ENCODE results near the gene P3R3URF. TPM values are rescaled to one million over a fixed set of nuclear protein-coding genes. Genes with fewer than 3 reads are reported as not detected.

Gene P3R3URF
- total and polyA plus RNA-seq, 9 of the 15 experiments (the other 6 are each of a cell fraction or from before 2014, with no cell fraction given): not detected

- TF ChIP-seq, protein P1, sequence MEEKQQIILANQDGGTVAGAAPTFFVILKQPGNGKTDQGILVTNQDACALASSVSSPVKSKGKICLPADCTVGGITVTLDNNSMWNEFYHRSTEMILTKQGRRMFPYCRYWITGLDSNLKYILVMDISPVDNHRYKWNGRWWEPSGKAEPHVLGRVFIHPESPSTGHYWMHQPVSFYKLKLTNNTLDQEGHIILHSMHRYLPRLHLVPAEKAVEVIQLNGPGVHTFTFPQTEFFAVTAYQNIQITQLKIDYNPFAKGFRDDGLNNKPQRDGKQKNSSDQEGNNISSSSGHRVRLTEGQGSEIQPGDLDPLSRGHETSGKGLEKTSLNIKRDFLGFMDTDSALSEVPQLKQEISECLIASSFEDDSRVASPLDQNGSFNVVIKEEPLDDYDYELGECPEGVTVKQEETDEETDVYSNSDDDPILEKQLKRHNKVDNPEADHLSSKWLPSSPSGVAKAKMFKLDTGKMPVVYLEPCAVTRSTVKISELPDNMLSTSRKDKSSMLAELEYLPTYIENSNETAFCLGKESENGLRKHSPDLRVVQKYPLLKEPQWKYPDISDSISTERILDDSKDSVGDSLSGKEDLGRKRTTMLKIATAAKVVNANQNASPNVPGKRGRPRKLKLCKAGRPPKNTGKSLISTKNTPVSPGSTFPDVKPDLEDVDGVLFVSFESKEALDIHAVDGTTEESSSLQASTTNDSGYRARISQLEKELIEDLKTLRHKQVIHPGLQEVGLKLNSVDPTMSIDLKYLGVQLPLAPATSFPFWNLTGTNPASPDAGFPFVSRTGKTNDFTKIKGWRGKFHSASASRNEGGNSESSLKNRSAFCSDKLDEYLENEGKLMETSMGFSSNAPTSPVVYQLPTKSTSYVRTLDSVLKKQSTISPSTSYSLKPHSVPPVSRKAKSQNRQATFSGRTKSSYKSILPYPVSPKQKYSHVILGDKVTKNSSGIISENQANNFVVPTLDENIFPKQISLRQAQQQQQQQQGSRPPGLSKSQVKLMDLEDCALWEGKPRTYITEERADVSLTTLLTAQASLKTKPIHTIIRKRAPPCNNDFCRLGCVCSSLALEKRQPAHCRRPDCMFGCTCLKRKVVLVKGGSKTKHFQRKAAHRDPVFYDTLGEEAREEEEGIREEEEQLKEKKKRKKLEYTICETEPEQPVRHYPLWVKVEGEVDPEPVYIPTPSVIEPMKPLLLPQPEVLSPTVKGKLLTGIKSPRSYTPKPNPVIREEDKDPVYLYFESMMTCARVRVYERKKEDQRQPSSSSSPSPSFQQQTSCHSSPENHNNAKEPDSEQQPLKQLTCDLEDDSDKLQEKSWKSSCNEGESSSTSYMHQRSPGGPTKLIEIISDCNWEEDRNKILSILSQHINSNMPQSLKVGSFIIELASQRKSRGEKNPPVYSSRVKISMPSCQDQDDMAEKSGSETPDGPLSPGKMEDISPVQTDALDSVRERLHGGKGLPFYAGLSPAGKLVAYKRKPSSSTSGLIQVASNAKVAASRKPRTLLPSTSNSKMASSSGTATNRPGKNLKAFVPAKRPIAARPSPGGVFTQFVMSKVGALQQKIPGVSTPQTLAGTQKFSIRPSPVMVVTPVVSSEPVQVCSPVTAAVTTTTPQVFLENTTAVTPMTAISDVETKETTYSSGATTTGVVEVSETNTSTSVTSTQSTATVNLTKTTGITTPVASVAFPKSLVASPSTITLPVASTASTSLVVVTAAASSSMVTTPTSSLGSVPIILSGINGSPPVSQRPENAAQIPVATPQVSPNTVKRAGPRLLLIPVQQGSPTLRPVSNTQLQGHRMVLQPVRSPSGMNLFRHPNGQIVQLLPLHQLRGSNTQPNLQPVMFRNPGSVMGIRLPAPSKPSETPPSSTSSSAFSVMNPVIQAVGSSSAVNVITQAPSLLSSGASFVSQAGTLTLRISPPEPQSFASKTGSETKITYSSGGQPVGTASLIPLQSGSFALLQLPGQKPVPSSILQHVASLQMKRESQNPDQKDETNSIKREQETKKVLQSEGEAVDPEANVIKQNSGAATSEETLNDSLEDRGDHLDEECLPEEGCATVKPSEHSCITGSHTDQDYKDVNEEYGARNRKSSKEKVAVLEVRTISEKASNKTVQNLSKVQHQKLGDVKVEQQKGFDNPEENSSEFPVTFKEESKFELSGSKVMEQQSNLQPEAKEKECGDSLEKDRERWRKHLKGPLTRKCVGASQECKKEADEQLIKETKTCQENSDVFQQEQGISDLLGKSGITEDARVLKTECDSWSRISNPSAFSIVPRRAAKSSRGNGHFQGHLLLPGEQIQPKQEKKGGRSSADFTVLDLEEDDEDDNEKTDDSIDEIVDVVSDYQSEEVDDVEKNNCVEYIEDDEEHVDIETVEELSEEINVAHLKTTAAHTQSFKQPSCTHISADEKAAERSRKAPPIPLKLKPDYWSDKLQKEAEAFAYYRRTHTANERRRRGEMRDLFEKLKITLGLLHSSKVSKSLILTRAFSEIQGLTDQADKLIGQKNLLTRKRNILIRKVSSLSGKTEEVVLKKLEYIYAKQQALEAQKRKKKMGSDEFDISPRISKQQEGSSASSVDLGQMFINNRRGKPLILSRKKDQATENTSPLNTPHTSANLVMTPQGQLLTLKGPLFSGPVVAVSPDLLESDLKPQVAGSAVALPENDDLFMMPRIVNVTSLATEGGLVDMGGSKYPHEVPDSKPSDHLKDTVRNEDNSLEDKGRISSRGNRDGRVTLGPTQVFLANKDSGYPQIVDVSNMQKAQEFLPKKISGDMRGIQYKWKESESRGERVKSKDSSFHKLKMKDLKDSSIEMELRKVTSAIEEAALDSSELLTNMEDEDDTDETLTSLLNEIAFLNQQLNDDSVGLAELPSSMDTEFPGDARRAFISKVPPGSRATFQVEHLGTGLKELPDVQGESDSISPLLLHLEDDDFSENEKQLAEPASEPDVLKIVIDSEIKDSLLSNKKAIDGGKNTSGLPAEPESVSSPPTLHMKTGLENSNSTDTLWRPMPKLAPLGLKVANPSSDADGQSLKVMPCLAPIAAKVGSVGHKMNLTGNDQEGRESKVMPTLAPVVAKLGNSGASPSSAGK (IDR thresholded peaks at IDR 0.05): peak; percentile 100
- TF ChIP-seq NFRKB (IDR thresholded peaks at IDR 0.05; ENCODE audit: low read depth) (peak; percentile 81), XRCC4 (IDR thresholded peaks at IDR 0.05; ENCODE audit: extremely low read depth, insufficient read depth, insufficient read length) (no peak), ZNF778 (CRISPR knock-in tag; IDR thresholded peaks at IDR 0.05) (no peak), NKRF (IDR thresholded peaks at IDR 0.05; ENCODE audit: borderline replicate concordance) (peak; percentile 41; the same call in 1 of the 2 replicates), KHSRP (IDR thresholded peaks at IDR 0.05) (peak; percentile 74), TCF7L2 (IDR thresholded peaks at IDR 0.05; ENCODE audit: low read depth, low read length) (peak; percentile 97), BACH1 (tag; IDR thresholded peaks at IDR 0.05) (no peak), CEBPG (CRISPR knock-in tag; IDR thresholded peaks at IDR 0.05) (0 out of 2 replicates have a peak, but pooled peaks have one; percentile 6), CEBPG (tag; conservative IDR thresholded peaks at IDR 0.05 in 1 of 2, IDR thresholded peaks at IDR 0.05 in 1 of 2) (no peak), RB1 (IDR thresholded peaks at IDR 0.05; ENCODE audit: low read depth) (peak; percentile 95), NR1H2 (CRISPR knock-in tag; IDR thresholded peaks at IDR 0.05) (peak; percentile 98), KLF10 (CRISPR knock-in tag; IDR thresholded peaks at IDR 0.05) (no peak)
- TF ChIP-seq, protein P2, sequence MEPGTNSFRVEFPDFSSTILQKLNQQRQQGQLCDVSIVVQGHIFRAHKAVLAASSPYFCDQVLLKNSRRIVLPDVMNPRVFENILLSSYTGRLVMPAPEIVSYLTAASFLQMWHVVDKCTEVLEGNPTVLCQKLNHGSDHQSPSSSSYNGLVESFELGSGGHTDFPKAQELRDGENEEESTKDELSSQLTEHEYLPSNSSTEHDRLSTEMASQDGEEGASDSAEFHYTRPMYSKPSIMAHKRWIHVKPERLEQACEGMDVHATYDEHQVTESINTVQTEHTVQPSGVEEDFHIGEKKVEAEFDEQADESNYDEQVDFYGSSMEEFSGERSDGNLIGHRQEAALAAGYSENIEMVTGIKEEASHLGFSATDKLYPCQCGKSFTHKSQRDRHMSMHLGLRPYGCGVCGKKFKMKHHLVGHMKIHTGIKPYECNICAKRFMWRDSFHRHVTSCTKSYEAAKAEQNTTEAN (CRISPR knock-in tag; IDR thresholded peaks at IDR 0.05): peak; percentile 92
Measured at GRCh38 chr1:46132529-46133180, 43.6 kb downstream of the P3R3URF start, which contains the start of gene PIK3R3 (continued).
